CD14-positive monocyte (primary cell): ENCODE measurements around the gene BCAR3. TPM values are rescaled to one million over a fixed set of nuclear protein-coding genes. Genes with fewer than 3 reads are reported as not detected.
"Not testable (repeated sequence)": the region's sequence is repeated elsewhere in the genome, so short reads cannot be mapped to it uniquely, and the experiment has no call there.

Experiments used
- DNase-seq, 3 donors: peaks; one replicate each; pipeline ENCODE4 v3.0.0-alpha.2; 2011 to 2022
- H2AFZ ChIP-seq: 2 replicates; pipeline ENCODE4 v1.6.0; 2012; ENCODE audit warnings: mild to moderate bottlenecking, low read depth, low read length, inconsistent platforms; ENCODE audit not compliant: insufficient read depth, poor library complexity, severe bottlenecking
- H3K27ac ChIP-seq, 2 donors: 1 replicate in 1 of 2; 2 replicates in 1 of 2; pipeline ENCODE4 v1.5.1; 2012 to 2013; ENCODE audit warnings: low read length in 2 of 2, control low read depth in 1 of 2, inconsistent platforms in 1 of 2, low read depth in 1 of 2, mild to moderate bottlenecking in 1 of 2
- H3K27me3 ChIP-seq, 2 donors: one replicate each; pipeline versions ENCODE4 v1.6.0 to v1.6.1; 2011 to 2013; ENCODE audit warnings: low read length in 2 of 2; ENCODE audit not compliant: control insufficient read depth in 2 of 2, insufficient read depth in 2 of 2
- H3K36me3 ChIP-seq, 2 donors: replicated peaks in 1 of 2; 1 replicate in 1 of 2; 2 replicates in 1 of 2; pipeline versions ENCODE4 v1.5.1 to v1.6.1; 2012 to 2013; ENCODE audit warnings: low read length in 2 of 2, control low read depth in 1 of 2, inconsistent platforms in 1 of 2, mild to moderate bottlenecking in 1 of 2; ENCODE audit not compliant: insufficient read depth in 2 of 2, control insufficient read depth in 1 of 2
- H3K4me1 ChIP-seq, 2 donors: 1 replicate in 1 of 2; 2 replicates in 1 of 2; pipeline versions ENCODE4 v1.5.1 to v1.6.1; 2012 to 2013; ENCODE audit warnings: low read length in 2 of 2, control low read depth in 1 of 2, inconsistent platforms in 1 of 2, mild to moderate bottlenecking in 1 of 2, moderate library complexity in 1 of 2; ENCODE audit not compliant: insufficient read depth in 2 of 2, control insufficient read depth in 1 of 2
- H3K4me2 ChIP-seq: replicated peaks from 2 replicates; pipeline ENCODE3; 2012; ENCODE audit warnings: low read length, moderate library complexity, mild to moderate bottlenecking; ENCODE audit not compliant: poor library complexity, severe bottlenecking; ENCODE audit errors: extremely low read depth
- H3K4me3 ChIP-seq, 3 experiments: fragments of 200-600 bp in 1 of 3; sonication (generic) in 1 of 3; replicated peaks in 1 of 3; 1 replicate in 2 of 3; 2 replicates in 1 of 3; pipeline ENCODE4 v1.5.1; 2011 to 2013; ENCODE audit warnings: low read length in 3 of 3, mild to moderate bottlenecking in 3 of 3, control low read depth in 2 of 3, low read depth in 2 of 3, inconsistent platforms in 1 of 3, moderate library complexity in 1 of 3
- H3K79me2 ChIP-seq: 2 replicates; pipeline ENCODE4 v1.6.0; 2012; ENCODE audit warnings: mild to moderate bottlenecking, control low read depth, inconsistent platforms, low read length, moderate library complexity; ENCODE audit not compliant: insufficient read depth
- H3K9ac ChIP-seq: 2 replicates; pipeline ENCODE4 v1.6.0; 2017; ENCODE audit warnings: low read length, mild to moderate bottlenecking; ENCODE audit not compliant: insufficient read depth, poor library complexity, severe bottlenecking
- H3K9me3 ChIP-seq, 2 donors: replicated peaks in 1 of 2; 1 replicate in 1 of 2; 2 replicates in 1 of 2; pipeline versions ENCODE4 v1.5.1 to v1.6.1; 2012 to 2013; ENCODE audit warnings: low read length in 2 of 2, control low read depth in 1 of 2; ENCODE audit not compliant: control insufficient read depth in 1 of 2, insufficient read depth in 1 of 2
- H4K20me1 ChIP-seq: 2 replicates; pipeline ENCODE4 v1.6.0; 2012; ENCODE audit warnings: mild to moderate bottlenecking, low read length, control low read depth, moderate library complexity; ENCODE audit not compliant: insufficient read depth
- H3K27ac Mint-ChIP-seq, 7 donors: one replicate each; pipeline ENCODE4 v1.8.0; 2020; ENCODE audit warnings: mild to moderate bottlenecking in 7 of 7, mixed read lengths in 7 of 7, moderate library complexity in 6 of 7, inconsistent platforms in 2 of 7
- H3K27me3 Mint-ChIP-seq, 3 donors: one replicate each; pipeline ENCODE4 v1.8.0; 2021 to 2022; ENCODE audit warnings: low read depth in 3 of 3, mild to moderate bottlenecking in 3 of 3, mixed read lengths in 3 of 3, moderate library complexity in 3 of 3, inconsistent platforms in 1 of 3
- H3K36me3 Mint-ChIP-seq, 2 donors: one replicate each; pipeline ENCODE4 v1.8.0; 2020; ENCODE audit warnings: mixed read lengths in 2 of 2, inconsistent platforms in 1 of 2, mild to moderate bottlenecking in 1 of 2
- H3K4me1 Mint-ChIP-seq: one replicate; pipeline ENCODE4 v1.8.0; 2020; ENCODE audit warnings: mild to moderate bottlenecking, mixed read lengths
- H3K4me3 Mint-ChIP-seq, 2 donors: one replicate each; pipeline ENCODE4 v1.8.0; 2020; ENCODE audit warnings: mild to moderate bottlenecking in 2 of 2, mixed read lengths in 2 of 2, moderate library complexity in 1 of 2
- H3K9me3 Mint-ChIP-seq, 7 donors: one replicate each; pipeline ENCODE4 v1.8.0; 2020 to 2022; ENCODE audit warnings: mixed read lengths in 7 of 7, mild to moderate bottlenecking in 6 of 7, moderate library complexity in 6 of 7, inconsistent platforms in 2 of 7
- WGBS: methylation state at CpG from one replicate; pipeline ENCODE4 v1.1.5; 2013; ENCODE audit warnings: missing lambda C conversion rate; ENCODE audit not compliant: insufficient coverage; 5-methylcytosine and 5-hydroxymethylcytosine counted together
- intact Hi-C, 2 donors: fragments of 100-400 bp; cut with micrococcal nuclease; formaldehyde crosslinking; loops; one replicate each; pipeline versions ENCODE4 v1.15.0 to v1.15.1; 2023
- polyA plus RNA-seq, 3 donors: library from polyadenylated mRNA; depleted of rRNA in 1 of 3; unstranded in 2 of 3; stranded (reverse) in 1 of 3; fragments of 300-500 nt in 2 of 3; fragments of >200 nt in 1 of 3; fragmentation: Illumina TruSeq in 2 of 3; gene quantifications; 1 replicate in 2 of 3; 2 replicates in 1 of 3; pipeline ENCODE4 v1.2.3, GENCODE V29; 2012 to 2021
- TF ChIP-seq, protein P1 (sequence below): fragments of 200-600 bp; IDR thresholded peaks from one replicate; pipeline ENCODE4 v1.8.0; 2022; ENCODE audit warnings: antibody characterized with exemption, mild to moderate bottlenecking

BCAR3 gene
- polyA plus RNA-seq, 3 donors = 0.05 to 0.41 TPM; not detected in 1

DNA sequence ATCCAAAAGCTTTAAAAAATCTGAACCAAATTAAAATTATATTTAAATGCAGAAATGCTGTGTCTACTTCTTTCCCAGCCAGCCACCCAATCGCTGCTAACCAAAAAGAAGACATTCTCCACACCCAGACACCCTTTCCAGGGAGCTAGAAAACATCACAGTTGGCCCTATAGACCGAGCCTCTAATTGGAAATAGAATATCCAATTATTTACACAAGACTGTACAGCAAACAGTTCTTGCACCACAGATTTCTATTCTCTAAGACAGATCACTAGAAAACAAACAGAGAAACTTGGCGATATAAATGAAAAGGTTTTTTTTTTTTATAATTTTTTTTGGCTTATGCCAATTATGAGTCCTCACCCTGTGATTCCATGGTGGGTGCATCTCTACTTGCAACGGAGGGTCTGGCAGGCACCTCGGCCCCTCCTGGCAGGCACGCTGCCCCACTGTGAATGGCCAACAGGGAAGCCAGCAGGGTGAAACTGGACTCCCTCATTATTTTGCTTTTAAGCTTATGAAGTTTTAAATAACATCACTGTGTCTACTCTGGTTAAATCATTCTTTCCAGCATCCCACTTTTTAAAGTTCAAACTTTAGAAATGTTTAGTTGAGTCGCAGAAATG is 29.2 kb downstream of the BCAR3 start:
- H3K4me2 ChIP-seq = no peak overlapping the region
- TF ChIP-seq, protein P1, sequence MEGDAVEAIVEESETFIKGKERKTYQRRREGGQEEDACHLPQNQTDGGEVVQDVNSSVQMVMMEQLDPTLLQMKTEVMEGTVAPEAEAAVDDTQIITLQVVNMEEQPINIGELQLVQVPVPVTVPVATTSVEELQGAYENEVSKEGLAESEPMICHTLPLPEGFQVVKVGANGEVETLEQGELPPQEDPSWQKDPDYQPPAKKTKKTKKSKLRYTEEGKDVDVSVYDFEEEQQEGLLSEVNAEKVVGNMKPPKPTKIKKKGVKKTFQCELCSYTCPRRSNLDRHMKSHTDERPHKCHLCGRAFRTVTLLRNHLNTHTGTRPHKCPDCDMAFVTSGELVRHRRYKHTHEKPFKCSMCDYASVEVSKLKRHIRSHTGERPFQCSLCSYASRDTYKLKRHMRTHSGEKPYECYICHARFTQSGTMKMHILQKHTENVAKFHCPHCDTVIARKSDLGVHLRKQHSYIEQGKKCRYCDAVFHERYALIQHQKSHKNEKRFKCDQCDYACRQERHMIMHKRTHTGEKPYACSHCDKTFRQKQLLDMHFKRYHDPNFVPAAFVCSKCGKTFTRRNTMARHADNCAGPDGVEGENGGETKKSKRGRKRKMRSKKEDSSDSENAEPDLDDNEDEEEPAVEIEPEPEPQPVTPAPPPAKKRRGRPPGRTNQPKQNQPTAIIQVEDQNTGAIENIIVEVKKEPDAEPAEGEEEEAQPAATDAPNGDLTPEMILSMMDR = no peak
- intact Hi-C loops = no loop called here
- no peaks in the 10 kb centered on the region for H3K9me3 ChIP-seq
- H3K4me1 ChIP-seq = no peaks in the 10 kb centered on the region
- H3K9me3 Mint-ChIP-seq = peaks cover 0 to 3% (median 2%) of the 10 kb centered on the region in 7 donors
- H3K36me3 ChIP-seq = no peaks in the 10 kb centered on the region
- WGBS = 100% methylated on average over 1 of the region's 7 CpGs
- no peaks in the 10 kb centered on the region for H3K4me1 Mint-ChIP-seq
- no peaks in the 10 kb centered on the region for H3K79me2 ChIP-seq
- H3K4me3 Mint-ChIP-seq = no peak overlapping the region
- H3K27ac Mint-ChIP-seq = no peak overlapping the region
- no peaks in the 10 kb centered on the region for H3K36me3 Mint-ChIP-seq
- H3K9ac ChIP-seq = no peak overlapping the region
- DNase-seq = no peak
- no peaks in the 10 kb centered on the region for H4K20me1 ChIP-seq
- no peaks in the 10 kb centered on the region for H3K27me3 ChIP-seq
- H2AFZ ChIP-seq = no peak overlapping the region
- no peak overlapping the region for H3K27ac ChIP-seq
- H3K4me3 ChIP-seq = no peak overlapping the region
- peaks cover 3 to 8% (median 7%) of the 10 kb centered on the region in 3 donors for H3K27me3 Mint-ChIP-seq

DNA sequence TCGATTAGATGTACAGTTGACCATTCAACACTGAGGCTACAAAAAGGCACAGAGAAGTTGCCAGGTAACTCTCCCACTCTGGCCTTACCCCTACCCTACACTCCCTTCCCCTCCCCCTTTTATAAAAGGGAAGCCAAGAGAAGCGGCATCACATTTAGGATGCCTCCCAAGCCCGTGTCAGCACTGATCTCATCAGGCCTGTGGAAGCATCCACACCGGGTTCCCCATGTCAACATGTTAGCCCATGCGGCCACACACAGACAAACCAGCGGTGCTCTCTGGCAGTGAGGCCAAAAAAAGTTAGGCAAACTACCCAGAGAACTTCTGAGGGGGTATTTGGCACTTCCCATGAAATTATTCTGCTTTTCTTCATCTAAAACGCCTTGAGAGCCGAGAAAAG is 29.9 kb downstream of the BCAR3 start:
- H3K9ac ChIP-seq = no peak overlapping the region
- H3K79me2 ChIP-seq = no peaks in the 10 kb centered on the region
- Mint-ChIP-seq H3K36me3 (no peaks in the 10 kb centered on the region), H3K27me3 (peaks cover 1 to 8% (median 7%) of the 10 kb centered on the region in 3 donors), H3K27ac (no peak overlapping the region), H3K4me3 (no peak overlapping the region), H3K9me3 (peaks cover 0 to 3% (median 2%) of the 10 kb centered on the region in 7 donors), H3K4me1 (no peaks in the 10 kb centered on the region)
- no peak overlapping the region for H3K4me2 ChIP-seq
- intact Hi-C loops = no loop called here
- no peak overlapping the region for H2AFZ ChIP-seq
- H3K27me3 ChIP-seq = no peaks in the 10 kb centered on the region
- H3K9me3 ChIP-seq = no peaks in the 10 kb centered on the region
- no peak overlapping the region for H3K27ac ChIP-seq
- DNase-seq = no peak
- H3K4me3 ChIP-seq = no peak overlapping the region
- H3K36me3 ChIP-seq = no peaks in the 10 kb centered on the region
- TF ChIP-seq, protein P1 = no peak
- no peaks in the 10 kb centered on the region for H3K4me1 ChIP-seq
- no peaks in the 10 kb centered on the region for H4K20me1 ChIP-seq
- WGBS = 97% methylated on average over 7 of the region's 8 CpGs

DNA sequence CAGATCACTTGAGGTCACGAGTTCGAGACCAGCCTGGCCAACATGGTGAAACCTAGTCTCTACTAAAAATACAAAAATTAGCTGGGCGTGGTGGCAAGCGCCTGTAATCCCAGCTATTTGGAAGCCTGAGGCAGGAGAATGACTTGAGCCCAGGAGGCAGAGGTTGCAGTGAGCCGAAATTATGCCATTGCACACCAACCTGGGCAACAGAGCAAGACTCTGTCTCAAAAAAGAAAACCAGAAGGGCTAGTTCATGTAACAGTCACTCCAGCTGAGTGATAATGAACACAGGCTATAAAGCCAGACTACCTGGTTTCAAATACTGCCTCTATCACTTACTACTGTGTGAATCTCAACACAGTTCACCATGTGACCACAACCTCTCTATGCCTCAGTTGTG is 31.5 kb downstream of the BCAR3 start:
- intact Hi-C loops, H3K27ac ChIP-seq, H3K27ac Mint-ChIP-seq, H3K27me3 Mint-ChIP-seq, H3K79me2 ChIP-seq, H3K4me2 ChIP-seq, H3K36me3 Mint-ChIP-seq, H3K36me3 ChIP-seq, H3K4me3 Mint-ChIP-seq, H2AFZ ChIP-seq, H3K4me1 ChIP-seq, H3K4me3 ChIP-seq, H4K20me1 ChIP-seq, H3K9me3 ChIP-seq, DNase-seq, H3K9ac ChIP-seq, H3K27me3 ChIP-seq, H3K9me3 Mint-ChIP-seq, H3K4me1 Mint-ChIP-seq: not testable (repeated sequence)
- 95% methylated on average over 3 of the region's 5 CpGs for WGBS
